ENCODE data around the gene BHLHA9.

- TF ChIP-seq, protein P1, sequence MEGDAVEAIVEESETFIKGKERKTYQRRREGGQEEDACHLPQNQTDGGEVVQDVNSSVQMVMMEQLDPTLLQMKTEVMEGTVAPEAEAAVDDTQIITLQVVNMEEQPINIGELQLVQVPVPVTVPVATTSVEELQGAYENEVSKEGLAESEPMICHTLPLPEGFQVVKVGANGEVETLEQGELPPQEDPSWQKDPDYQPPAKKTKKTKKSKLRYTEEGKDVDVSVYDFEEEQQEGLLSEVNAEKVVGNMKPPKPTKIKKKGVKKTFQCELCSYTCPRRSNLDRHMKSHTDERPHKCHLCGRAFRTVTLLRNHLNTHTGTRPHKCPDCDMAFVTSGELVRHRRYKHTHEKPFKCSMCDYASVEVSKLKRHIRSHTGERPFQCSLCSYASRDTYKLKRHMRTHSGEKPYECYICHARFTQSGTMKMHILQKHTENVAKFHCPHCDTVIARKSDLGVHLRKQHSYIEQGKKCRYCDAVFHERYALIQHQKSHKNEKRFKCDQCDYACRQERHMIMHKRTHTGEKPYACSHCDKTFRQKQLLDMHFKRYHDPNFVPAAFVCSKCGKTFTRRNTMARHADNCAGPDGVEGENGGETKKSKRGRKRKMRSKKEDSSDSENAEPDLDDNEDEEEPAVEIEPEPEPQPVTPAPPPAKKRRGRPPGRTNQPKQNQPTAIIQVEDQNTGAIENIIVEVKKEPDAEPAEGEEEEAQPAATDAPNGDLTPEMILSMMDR (IDR thresholded peaks at IDR 0.05): no peak
- TF ChIP-seq POLR2A (IDR thresholded peaks at IDR 0.05) (no peak), EP300 (IDR thresholded peaks at IDR 0.05) (no peak)
Observed at GRCh38 chr17:1270210-1271029, at the start of gene BHLHA9.
